WTC11 (cell line): ENCODE measurements around the gene COMMD9. TPM values are rescaled to one million over a fixed set of nuclear protein-coding genes. Genes with fewer than 3 reads are reported as not detected.

Experiments
- ATAC-seq: fragments of 200-7000 bp; cut with Tn5 transposase; 2 replicates; pipeline ENCODE4 v1.10.0; 2021; ENCODE audit warnings: mild to moderate bottlenecking, moderate library complexity
- CTCF ChIA-PET: fragments of 300-600 bp; sonication (Branson Sonifier 250); formaldehyde crosslinking; loops from one replicate; lab custom pipeline; 2021; ENCODE audit warnings: antibody characterized with exemption; lab: Charles Lee
- POLR2A ChIA-PET: fragments of 350-600 bp; sonication (Branson Sonifier 250); formaldehyde crosslinking; loops from one replicate; lab custom pipeline; 2021; ENCODE audit warnings: antibody characterized with exemption; lab: Charles Lee
- DNase-seq: peaks from one replicate; pipeline ENCODE4 v3.0.0; 2021; ENCODE audit warnings: low spot score
- H3K27ac Mint-ChIP-seq: 2 replicates; pipeline ENCODE4 v1.8.0; 2021; ENCODE audit warnings: mixed read lengths
- H3K27me3 Mint-ChIP-seq: 2 replicates; pipeline ENCODE4 v1.8.0; 2021; ENCODE audit warnings: low read depth, mild to moderate bottlenecking, moderate library complexity, mixed read lengths
- H3K36me3 Mint-ChIP-seq: 2 replicates; pipeline ENCODE4 v1.8.0; 2021; ENCODE audit warnings: mixed read lengths
- H3K4me1 Mint-ChIP-seq: 2 replicates; pipeline ENCODE4 v1.8.0; 2022; ENCODE audit warnings: mixed read lengths
- H3K4me3 Mint-ChIP-seq: 2 replicates; pipeline ENCODE4 v1.8.0; 2021; ENCODE audit warnings: mild to moderate bottlenecking, moderate library complexity, mixed read lengths
- H3K9me3 Mint-ChIP-seq: 2 replicates; pipeline ENCODE4 v1.8.0; 2021; ENCODE audit warnings: mixed read lengths
- AR ChIP-seq: fragments of 250-450 bp; sonication (Bioruptor Pico); IDR thresholded peaks from 2 replicates; pipeline ENCODE4 v1.9.0; 2021; ENCODE audit warnings: mild to moderate bottlenecking
- ATF6 ChIP-seq: sonication (generic); formaldehyde crosslinking; IDR thresholded peaks from 2 replicates; pipeline ENCODE4 v1.8.1; 2023; ENCODE audit warnings: mild to moderate bottlenecking, missing genetic modification reagents
- CBFB ChIP-seq: sonication (generic); formaldehyde crosslinking; IDR thresholded peaks from 2 replicates; pipeline ENCODE4 v1.8.1; 2022; ENCODE audit warnings: mild to moderate bottlenecking, low read depth, missing genetic modification reagents
- CREM ChIP-seq: sonication (generic); formaldehyde crosslinking; IDR thresholded peaks from 2 replicates; pipeline ENCODE4 v1.8.1; 2022; ENCODE audit warnings: mild to moderate bottlenecking, missing genetic modification reagents, moderate library complexity
- E2F5 ChIP-seq: sonication (generic); formaldehyde crosslinking; IDR thresholded peaks from 2 replicates; pipeline ENCODE4 v1.8.1; 2022; ENCODE audit warnings: mild to moderate bottlenecking, moderate library complexity, missing genetic modification reagents
- FOXJ3 ChIP-seq: sonication (generic); formaldehyde crosslinking; IDR thresholded peaks from 2 replicates; pipeline ENCODE4 v1.9.0; 2021; ENCODE audit warnings: missing genetic modification reagents, mild to moderate bottlenecking, borderline replicate concordance
- GABPB1 ChIP-seq: sonication (generic); formaldehyde crosslinking; IDR thresholded peaks from 2 replicates; pipeline ENCODE4 v1.8.1; 2023; ENCODE audit warnings: mild to moderate bottlenecking, missing genetic modification reagents
- IRF1 ChIP-seq: sonication (generic); formaldehyde crosslinking; IDR thresholded peaks from 2 replicates; pipeline ENCODE4 v1.8.0; 2023; ENCODE audit warnings: missing genetic modification reagents
- MLX ChIP-seq: sonication (generic); formaldehyde crosslinking; IDR thresholded peaks from 2 replicates; pipeline ENCODE4 v1.8.1; 2023; ENCODE audit warnings: mild to moderate bottlenecking, missing genetic modification reagents, moderate library complexity
- MYBL2 ChIP-seq: sonication (generic); formaldehyde crosslinking; IDR thresholded peaks from 2 replicates; pipeline ENCODE4 v1.8.1; 2023; ENCODE audit warnings: mild to moderate bottlenecking, moderate library complexity, missing genetic modification reagents
- NFE2L1 ChIP-seq: sonication (generic); formaldehyde crosslinking; IDR thresholded peaks from 2 replicates; pipeline ENCODE4 v1.8.1; 2023; ENCODE audit warnings: missing genetic modification reagents
- RORB ChIP-seq: fragments of 250-450 bp; sonication (Bioruptor Pico); IDR thresholded peaks from 2 replicates; pipeline ENCODE4 v1.9.0; 2021; ENCODE audit warnings: mild to moderate bottlenecking
- USF1 ChIP-seq: sonication (generic); formaldehyde crosslinking; IDR thresholded peaks from 2 replicates; pipeline ENCODE4 v1.8.0; 2022; ENCODE audit warnings: mild to moderate bottlenecking, missing genetic modification reagents
- ZNF281 ChIP-seq: sonication (generic); formaldehyde crosslinking; IDR thresholded peaks from 2 replicates; pipeline ENCODE4 v1.8.0; 2023; ENCODE audit warnings: mild to moderate bottlenecking, missing genetic modification reagents
- ZNF317 ChIP-seq: sonication (generic); formaldehyde crosslinking; IDR thresholded peaks from 2 replicates; pipeline ENCODE4 v1.8.1; 2023; ENCODE audit warnings: low read depth, mild to moderate bottlenecking, moderate library complexity, missing genetic modification reagents, borderline replicate concordance
- ZNF396 ChIP-seq: fragments of 250-450 bp; sonication (Bioruptor Pico); IDR thresholded peaks from 2 replicates; pipeline ENCODE4 v1.8.0; 2021; ENCODE audit warnings: mild to moderate bottlenecking, moderate library complexity, borderline replicate concordance
- ZNF416 ChIP-seq: fragments of 250-450 bp; sonication (Bioruptor Pico); IDR thresholded peaks from 2 replicates; pipeline ENCODE4 v1.9.0; 2021; ENCODE audit warnings: mild to moderate bottlenecking, inconsistent platforms
- ZNF512 ChIP-seq: sonication (generic); formaldehyde crosslinking; IDR thresholded peaks from 2 replicates; pipeline ENCODE4 v1.8.1; 2022; ENCODE audit warnings: missing genetic modification reagents, borderline replicate concordance
- ZSCAN18 ChIP-seq: fragments of 250-450 bp; sonication (Bioruptor Pico); IDR thresholded peaks from 2 replicates; pipeline ENCODE4 v2.1.2; 2022; ENCODE audit warnings: mild to moderate bottlenecking, moderate library complexity
- total RNA-seq: library from RNA; stranded (reverse); gene quantifications from 3 replicates; pipeline ENCODE4 v1.2.3, GENCODE V29; 2021

Gene COMMD9
- total RNA-seq, 1 experiment from 2014 or later, result 33.3 TPM

GRCh38 chr11:36227044-36227443 is 62.2 kb downstream of the COMMD9 start:
- POLR2A ChIA-PET, result no interaction called here
- Mint-ChIP-seq H3K36me3 (peaks cover 7% of the 10 kb centered on the region), H3K4me1 (peaks cover 10% of the 10 kb centered on the region), H3K27ac (no peak overlapping the region), H3K9me3 (no peaks in the 10 kb centered on the region), H3K4me3 (no peak overlapping the region), H3K27me3 (no peaks in the 10 kb centered on the region)
- TF ChIP-seq ZNF416 (CRISPR knock-in tag) (no peak), E2F5 (CRISPR knock-in tag) (no peak), FOXJ3 (CRISPR knock-in tag) (no peak), MYBL2 (CRISPR knock-in tag) (no peak), GABPB1 (CRISPR knock-in tag) (no peak), NFE2L1 (CRISPR knock-in tag) (no peak), ZNF317 (CRISPR knock-in tag) (no peak), ZNF281 (no peak)
- CTCF ChIA-PET, result no interaction called here
- ATAC-seq (no peak), DNase-seq (no peak)

GRCh38 chr11:36224209-36224882 is 64.9 kb downstream of the COMMD9 start:
- ChIA-PET POLR2A (no interaction called here), CTCF (interaction anchor here (0.9 kb wide), 1 partner anchor 92 kb away, joined by 3 read pairs; no protein-coding TSS in a partner anchor)
- TF ChIP-seq ZNF512 (CRISPR knock-in tag), result no peak
- TF ChIP-seq CREM (CRISPR knock-in tag), result no peak
- no peak for TF ChIP-seq ATF6
- TF ChIP-seq IRF1 (CRISPR knock-in tag), result no peak
- TF ChIP-seq ZNF396 (CRISPR knock-in tag), result no peak
- TF ChIP-seq USF1 (CRISPR knock-in tag), result no peak
- no peak for TF ChIP-seq ZSCAN18 (CRISPR knock-in tag)
- TF ChIP-seq AR (CRISPR knock-in tag), result no peak
- no peak for TF ChIP-seq CBFB (CRISPR knock-in tag)
- no peak for TF ChIP-seq RORB
- TF ChIP-seq MLX, result no peak
- TF ChIP-seq, all 79 proteins: peak for 0
- peaks cover 4% of the 10 kb centered on the region for H3K4me1 Mint-ChIP-seq
- H3K9me3 Mint-ChIP-seq, result peaks cover 13% of the 10 kb centered on the region
- DNase-seq, result no peak
- ATAC-seq, result no peak
- no peak overlapping the region for H3K4me3 Mint-ChIP-seq
- H3K27me3 Mint-ChIP-seq, result no peaks in the 10 kb centered on the region
- H3K36me3 Mint-ChIP-seq, result peaks cover 18% of the 10 kb centered on the region
- no peak overlapping the region for H3K27ac Mint-ChIP-seq
